ENCODE results near the gene KRTCAP3.
A peak's percentile ranks its signal among the peaks of the same experiment; 100 is the strongest.

The KRTCAP3 gene

GRCh38 chr2:27441226-27441926, 805 bp upstream of the KRTCAP3 start:
- 88 to 100% methylated on average over 7 to 8 of the region's 10 CpGs for WGBS, 2 experiments (ENCODE audit: insufficient coverage in 2 of 2)
- H3K36me3 ChIP-seq (ENCODE audit: control insufficient read depth, insufficient read depth, low read length) = peaks cover 73% of the 10 kb centered on the region
- H3K4me3 ChIP-seq (ENCODE audit: extremely low read depth, insufficient read depth, low read length, poor library complexity, severe bottlenecking) = no peak overlapping the region

GRCh38 chr2:27442920-27443282, 720 bp downstream of the KRTCAP3 start:
- Histone ChIP-seq H3K36me3 (ENCODE audit: control insufficient read depth, insufficient read depth, low read length) (peaks cover 64% of the 10 kb centered on the region), H3K27ac (ENCODE audit: low read depth, low read length, severe bottlenecking) (no peak overlapping the region), H3K4me3 (ENCODE audit: extremely low read depth, insufficient read depth, low read length, poor library complexity, severe bottlenecking) (no peak overlapping the region), H3K9me3 (ENCODE audit: control insufficient read depth, low read length) (no peaks in the 10 kb centered on the region), H3K4me1 (ENCODE audit: control insufficient read depth, insufficient read depth, low read length, poor library complexity, severe bottlenecking) (peaks cover 8% of the 10 kb centered on the region)
- 75 to 83% methylated on average over 6 of the region's 6 CpGs for WGBS, 2 experiments (ENCODE audit: insufficient coverage in 2 of 2)

More at GRCh38 chr2:27441226-27441926, 805 bp upstream of the KRTCAP3 start:
- Histone ChIP-seq H3K9me3 (ENCODE audit: control insufficient read depth, low read length) (no peaks in the 10 kb centered on the region), H3K27ac (ENCODE audit: low read depth, low read length, severe bottlenecking) (peak overlapping the region; percentile 5), H3K4me1 (ENCODE audit: control insufficient read depth, insufficient read depth, low read length, poor library complexity, severe bottlenecking) (peaks cover 8% of the 10 kb centered on the region)

- 92 to 96% methylated on average over 7 to 8 of the region's 8 CpGs for WGBS, 2 experiments (ENCODE audit: insufficient coverage in 2 of 2)
- H3K4me3 ChIP-seq (ENCODE audit: extremely low read depth, insufficient read depth, low read length, poor library complexity, severe bottlenecking) = no peak overlapping the region
- H3K36me3 ChIP-seq (ENCODE audit: control insufficient read depth, insufficient read depth, low read length) = peaks cover 61% of the 10 kb centered on the region
- no peaks in the 10 kb centered on the region for H3K9me3 ChIP-seq (ENCODE audit: control insufficient read depth, low read length)
- H3K27ac ChIP-seq (ENCODE audit: low read depth, low read length, severe bottlenecking) = no peak overlapping the region
- peaks cover 8% of the 10 kb centered on the region for H3K4me1 ChIP-seq (ENCODE audit: control insufficient read depth, insufficient read depth, low read length, poor library complexity, severe bottlenecking)
Measured at GRCh38 chr2:27445155-27445554, 3.0 kb downstream of the KRTCAP3 start.

- Histone ChIP-seq H3K36me3 (ENCODE audit: control insufficient read depth, insufficient read depth, low read length) (peaks cover 59% of the 10 kb centered on the region), H3K27ac (ENCODE audit: low read depth, low read length, severe bottlenecking) (no peak overlapping the region), H3K4me3 (ENCODE audit: extremely low read depth, insufficient read depth, low read length, poor library complexity, severe bottlenecking) (no peak overlapping the region), H3K4me1 (ENCODE audit: control insufficient read depth, insufficient read depth, low read length, poor library complexity, severe bottlenecking) (peaks cover 8% of the 10 kb centered on the region), H3K9me3 (ENCODE audit: control insufficient read depth, low read length) (no peaks in the 10 kb centered on the region)
- 91 to 94% methylated on average over 6 to 8 of the region's 8 CpGs for WGBS, 2 experiments (ENCODE audit: insufficient coverage in 2 of 2)
Measured at GRCh38 chr2:27445615-27446014, 3.4 kb downstream of the KRTCAP3 start.

- Histone ChIP-seq H3K27ac (ENCODE audit: low read depth, low read length, severe bottlenecking) (no peak overlapping the region), H3K36me3 (ENCODE audit: control insufficient read depth, insufficient read depth, low read length) (peaks cover 59% of the 10 kb centered on the region), H3K4me1 (ENCODE audit: control insufficient read depth, insufficient read depth, low read length, poor library complexity, severe bottlenecking) (peaks cover 8% of the 10 kb centered on the region), H3K4me3 (ENCODE audit: extremely low read depth, insufficient read depth, low read length, poor library complexity, severe bottlenecking) (no peak overlapping the region), H3K9me3 (ENCODE audit: control insufficient read depth, low read length) (no peaks in the 10 kb centered on the region)
- WGBS, 2 experiments (ENCODE audit: insufficient coverage in 2 of 2) = 100% methylated on average over 1 of the region's 3 CpGs; no CpG with 5 or more reads in 1 of the 2 experiments
Measured at GRCh38 chr2:27446057-27446456, 3.9 kb downstream of the KRTCAP3 start.

- Histone ChIP-seq H3K9me3 (ENCODE audit: control insufficient read depth, low read length) (no peaks in the 10 kb centered on the region), H3K4me1 (ENCODE audit: control insufficient read depth, insufficient read depth, low read length, poor library complexity, severe bottlenecking) (no peaks in the 10 kb centered on the region), H3K36me3 (ENCODE audit: control insufficient read depth, insufficient read depth, low read length) (peaks cover 64% of the 10 kb centered on the region), H3K27ac (ENCODE audit: low read depth, low read length, severe bottlenecking) (no peak overlapping the region), H3K4me3 (ENCODE audit: extremely low read depth, insufficient read depth, low read length, poor library complexity, severe bottlenecking) (no peak overlapping the region)
- WGBS, 2 experiments (ENCODE audit: insufficient coverage in 2 of 2) = 59 to 78% methylated on average over 1 to 3 of the region's 3 CpGs
Measured at GRCh38 chr2:27448381-27448780, 6.2 kb downstream of the KRTCAP3 start.

- Histone ChIP-seq H3K27ac (ENCODE audit: low read depth, low read length, severe bottlenecking) (no peak overlapping the region), H3K36me3 (ENCODE audit: control insufficient read depth, insufficient read depth, low read length) (peaks cover 64% of the 10 kb centered on the region), H3K4me1 (ENCODE audit: control insufficient read depth, insufficient read depth, low read length, poor library complexity, severe bottlenecking) (no peaks in the 10 kb centered on the region), H3K4me3 (ENCODE audit: extremely low read depth, insufficient read depth, low read length, poor library complexity, severe bottlenecking) (no peak overlapping the region), H3K9me3 (ENCODE audit: control insufficient read depth, low read length) (no peaks in the 10 kb centered on the region)
- no CpG with 5 or more reads among the region's 1 CpG for WGBS, 2 experiments (ENCODE audit: insufficient coverage in 2 of 2)
Measured at GRCh38 chr2:27451095-27451494, 8.9 kb downstream of the KRTCAP3 start.

- Histone ChIP-seq H3K4me3 (ENCODE audit: extremely low read depth, insufficient read depth, low read length, poor library complexity, severe bottlenecking) (no peak overlapping the region), H3K27ac (ENCODE audit: low read depth, low read length, severe bottlenecking) (no peak overlapping the region), H3K36me3 (ENCODE audit: control insufficient read depth, insufficient read depth, low read length) (peaks cover 67% of the 10 kb centered on the region), H3K9me3 (ENCODE audit: control insufficient read depth, low read length) (no peaks in the 10 kb centered on the region), H3K4me1 (ENCODE audit: control insufficient read depth, insufficient read depth, low read length, poor library complexity, severe bottlenecking) (no peaks in the 10 kb centered on the region)
- WGBS, 2 experiments (ENCODE audit: insufficient coverage in 2 of 2) = 83 to 90% methylated on average over 6 of the region's 7 CpGs
Measured at GRCh38 chr2:27453968-27454367, 11.8 kb downstream of the KRTCAP3 start.

GRCh38 chr2:27461118-27461517, 18.9 kb downstream of the KRTCAP3 start:
- 90 to 97% methylated on average over 6 to 7 of the region's 8 CpGs for WGBS, 2 experiments (ENCODE audit: insufficient coverage in 2 of 2)

GRCh38 chr2:27464443-27464842, 22.3 kb downstream of the KRTCAP3 start:
- no peak overlapping the region for H3K4me3 ChIP-seq (ENCODE audit: extremely low read depth, insufficient read depth, low read length, poor library complexity, severe bottlenecking)

More at GRCh38 chr2:27461118-27461517, 18.9 kb downstream of the KRTCAP3 start:
- Histone ChIP-seq H3K9me3 (ENCODE audit: control insufficient read depth, low read length) (no peaks in the 10 kb centered on the region), H3K4me1 (ENCODE audit: control insufficient read depth, insufficient read depth, low read length, poor library complexity, severe bottlenecking) (no peaks in the 10 kb centered on the region), H3K36me3 (ENCODE audit: control insufficient read depth, insufficient read depth, low read length) (peaks cover 38% of the 10 kb centered on the region), H3K4me3 (ENCODE audit: extremely low read depth, insufficient read depth, low read length, poor library complexity, severe bottlenecking) (no peak overlapping the region), H3K27ac (ENCODE audit: low read depth, low read length, severe bottlenecking) (no peak overlapping the region)

GRCh38 chr2:27471961-27472360, 29.8 kb downstream of the KRTCAP3 start:
- Histone ChIP-seq H3K4me3 (ENCODE audit: extremely low read depth, insufficient read depth, low read length, poor library complexity, severe bottlenecking) (no peak overlapping the region), H3K27ac (ENCODE audit: low read depth, low read length, severe bottlenecking) (no peak overlapping the region), H3K36me3 (ENCODE audit: control insufficient read depth, insufficient read depth, low read length) (peaks cover 26% of the 10 kb centered on the region), H3K4me1 (ENCODE audit: control insufficient read depth, insufficient read depth, low read length, poor library complexity, severe bottlenecking) (no peaks in the 10 kb centered on the region), H3K9me3 (ENCODE audit: control insufficient read depth, low read length) (no peaks in the 10 kb centered on the region)
- 96 to 100% methylated on average over 3 of the region's 5 CpGs for WGBS, 2 experiments (ENCODE audit: insufficient coverage in 2 of 2)

More at GRCh38 chr2:27464443-27464842, 22.3 kb downstream of the KRTCAP3 start:
- Histone ChIP-seq H3K9me3 (ENCODE audit: control insufficient read depth, low read length) (no peaks in the 10 kb centered on the region), H3K4me1 (ENCODE audit: control insufficient read depth, insufficient read depth, low read length, poor library complexity, severe bottlenecking) (no peaks in the 10 kb centered on the region), H3K36me3 (ENCODE audit: control insufficient read depth, insufficient read depth, low read length) (peaks cover 14% of the 10 kb centered on the region), H3K27ac (ENCODE audit: low read depth, low read length, severe bottlenecking) (no peak overlapping the region)
- 94 to 100% methylated on average over 1 to 3 of the region's 7 CpGs for WGBS, 2 experiments (ENCODE audit: insufficient coverage in 2 of 2)
